Gastrocnemius medialis (tissue), 4 donors: ENCODE data around the gene ETNK1.

Experiments used
- POLR2A ChIP-seq, 2 donors: fragments of 450-650 bp; IDR thresholded peaks; one replicate each; pipeline ENCODE4 v1.6.1; 2017; ENCODE audit warnings: antibody characterized with exemption in 2 of 2, mild to moderate bottlenecking in 2 of 2, moderate library complexity in 2 of 2
- TF ChIP-seq, protein P1 (sequence below), 5 experiments: fragments of 450-650 bp in 3 of 5; fragments of 200-600 bp in 2 of 5; sonication (generic) in 2 of 5; IDR thresholded peaks in 4 of 5; conservative IDR thresholded peaks in 1 of 5; 1 replicate in 4 of 5; 2 replicates in 1 of 5; pipeline ENCODE4 v1.5.1; 2016 to 2019; ENCODE audit warnings: antibody characterized with exemption in 5 of 5, mild to moderate bottlenecking in 3 of 5, moderate library complexity in 3 of 5

DNA sequence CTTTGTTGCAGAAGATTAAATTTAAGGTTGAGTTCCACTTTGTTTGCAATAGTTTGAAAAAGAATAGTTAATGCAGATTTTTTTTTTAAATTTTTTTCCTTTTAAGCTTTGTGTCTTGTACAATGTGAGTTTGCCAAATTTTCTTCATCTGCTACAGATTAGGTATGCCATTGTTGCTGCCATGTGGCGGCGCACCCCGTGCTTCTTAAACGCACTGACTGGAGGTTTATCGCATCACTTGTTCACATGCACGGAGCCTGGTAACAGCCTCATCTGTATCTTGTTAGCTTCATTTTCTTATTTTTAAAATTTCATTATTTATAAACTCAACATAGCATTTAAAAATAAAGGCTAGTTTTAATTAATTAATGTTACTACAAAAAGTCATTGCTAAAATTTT, 43.5 kb downstream of the ETNK1 start:
- no peak for TF ChIP-seq POLR2A (IDR thresholded peaks at IDR 0.05)
- TF ChIP-seq, protein P1, sequence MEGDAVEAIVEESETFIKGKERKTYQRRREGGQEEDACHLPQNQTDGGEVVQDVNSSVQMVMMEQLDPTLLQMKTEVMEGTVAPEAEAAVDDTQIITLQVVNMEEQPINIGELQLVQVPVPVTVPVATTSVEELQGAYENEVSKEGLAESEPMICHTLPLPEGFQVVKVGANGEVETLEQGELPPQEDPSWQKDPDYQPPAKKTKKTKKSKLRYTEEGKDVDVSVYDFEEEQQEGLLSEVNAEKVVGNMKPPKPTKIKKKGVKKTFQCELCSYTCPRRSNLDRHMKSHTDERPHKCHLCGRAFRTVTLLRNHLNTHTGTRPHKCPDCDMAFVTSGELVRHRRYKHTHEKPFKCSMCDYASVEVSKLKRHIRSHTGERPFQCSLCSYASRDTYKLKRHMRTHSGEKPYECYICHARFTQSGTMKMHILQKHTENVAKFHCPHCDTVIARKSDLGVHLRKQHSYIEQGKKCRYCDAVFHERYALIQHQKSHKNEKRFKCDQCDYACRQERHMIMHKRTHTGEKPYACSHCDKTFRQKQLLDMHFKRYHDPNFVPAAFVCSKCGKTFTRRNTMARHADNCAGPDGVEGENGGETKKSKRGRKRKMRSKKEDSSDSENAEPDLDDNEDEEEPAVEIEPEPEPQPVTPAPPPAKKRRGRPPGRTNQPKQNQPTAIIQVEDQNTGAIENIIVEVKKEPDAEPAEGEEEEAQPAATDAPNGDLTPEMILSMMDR (IDR thresholded peaks at IDR 0.05 in 4 of 5, conservative IDR thresholded peaks at IDR 0.05 in 1 of 5) = no peak
